Measurements from ENCODE around the gene PGM2L1.

Gene PGM2L1

GRCh38 chr11:74284466-74284865 lies 113.8 kb downstream of the PGM2L1 start:
- DNase-seq = no peak

- DNase-seq = no peak
Measured at GRCh38 chr11:74283580-74284180, 114.6 kb downstream of the PGM2L1 start.

- DNase-seq = no peak
Measured at GRCh38 chr11:74282914-74283371, 115.3 kb downstream of the PGM2L1 start.

- no peak for DNase-seq
Measured at GRCh38 chr11:74282421-74282820, 115.8 kb downstream of the PGM2L1 start.

GRCh38 chr11:74280494-74280893 lies 117.7 kb downstream of the PGM2L1 start:
- DNase-seq = no peak

Data from stimulated activated CD4-positive, alpha-beta T cell treated with anti-CD3 and anti-CD28 coated beads, Interleukin-4, amount 100 ng/mL, for 24 hours (primary cell).